ENCODE measurements around the gene THG1L. TPM values are rescaled to one million over a fixed set of nuclear protein-coding genes. Genes with fewer than 3 reads are reported as not detected.

THG1L gene
- total and polyA plus RNA-seq, 2 donors (not counting 1 experiment from before 2014, with no cell fraction given) = 5.1 to 14.6 TPM

GRCh38 chr5:157735991-157736390 lies 4.8 kb downstream of the THG1L start:
- no peak overlapping the region for H3K4me2 ChIP-seq (replicated peaks; ENCODE audit: low read depth, low read length, poor library complexity, severe bottlenecking)
- H3K4me3 ChIP-seq (ENCODE audit: control extremely low read depth in 1 of 5, extremely low read depth in 1 of 5, insufficient read depth in 1 of 5, low read depth in 2 of 5, low read length in 4 of 5) = no peak overlapping the region
- Mint-ChIP-seq H3K4me1 (peaks cover 17% of the 10 kb centered on the region), H3K27ac (no peak overlapping the region), H3K27me3 (no peaks in the 10 kb centered on the region), H3K4me3 (no peak overlapping the region), H3K9me3 (ENCODE audit: insufficient read depth) (no peaks in the 10 kb centered on the region)
- CTCF ChIA-PET = no interaction called here
- H3K79me2 ChIP-seq (ENCODE audit: control insufficient read depth, insufficient read depth, low read length) = no peaks in the 10 kb centered on the region
- POLR2A ChIA-PET = no interaction called here
- H3K36me3 ChIP-seq (replicated peaks in 1 of 2; ENCODE audit: control extremely low read depth in 1 of 2, control insufficient read depth in 1 of 2, extremely low read depth in 1 of 2, insufficient read depth in 2 of 2, low read length in 1 of 2) = peaks cover 5 to 30% of the 10 kb centered on the region in 2 experiments
- no peak overlapping the region for H2AFZ ChIP-seq (ENCODE audit: insufficient read depth, low read depth, low read length, poor library complexity, severe bottlenecking)
- 98% methylated on average over 6 of the region's 6 CpGs for WGBS (ENCODE audit: insufficient coverage)
- ATAC-seq (ENCODE audit: low read depth) (no peak), DNase-seq (no peak)
- H3K27me3 ChIP-seq (replicated peaks in 1 of 4; ENCODE audit: control extremely low read depth in 1 of 4, control insufficient read depth in 3 of 4, insufficient read depth in 4 of 4, low read length in 3 of 4) = no peaks in the 10 kb centered on the region
- TF ChIP-seq CTCF (IDR thresholded peaks at IDR 0.05) (no peak), EZH2 (IDR thresholded peaks at IDR 0.05; ENCODE audit: borderline replicate concordance, insufficient read depth, low read depth, low read length, poor library complexity, severe bottlenecking) (no peak)
- no peaks in the 10 kb centered on the region for H3K9me3 ChIP-seq (ENCODE audit: control extremely low read depth in 1 of 3, control insufficient read depth in 2 of 3, insufficient read depth in 1 of 3, low read length in 2 of 3)
- intact Hi-C loops (cut with micrococcal nuclease) = no loop called here
- no peaks in the 10 kb centered on the region for H4K20me1 ChIP-seq (ENCODE audit: control insufficient read depth, insufficient read depth, low read length, poor library complexity, severe bottlenecking)
- no peak overlapping the region for H3K27ac ChIP-seq (ENCODE audit: low read length in 2 of 2)
- peaks cover 4 to 10% of the 10 kb centered on the region in 2 donors for H3K4me1 ChIP-seq (ENCODE audit: control insufficient read depth in 2 of 2, insufficient read depth in 2 of 2, low read length in 2 of 2)
- H3K9ac ChIP-seq (ENCODE audit: low read length) = no peak overlapping the region

- Histone ChIP-seq H3K4me1 (ENCODE audit: control insufficient read depth in 2 of 2, insufficient read depth in 2 of 2, low read length in 2 of 2) (peaks cover 8 to 10% of the 10 kb centered on the region in 2 donors), H3K79me2 (ENCODE audit: control insufficient read depth, insufficient read depth, low read length) (peaks cover 6% of the 10 kb centered on the region), H4K20me1 (ENCODE audit: control insufficient read depth, insufficient read depth, low read length, poor library complexity, severe bottlenecking) (no peaks in the 10 kb centered on the region), H3K9ac (ENCODE audit: low read length) (no peak overlapping the region), H3K4me3 (ENCODE audit: control extremely low read depth in 1 of 5, extremely low read depth in 1 of 5, insufficient read depth in 1 of 5, low read depth in 2 of 5, low read length in 4 of 5) (no peak overlapping the region), H3K4me2 (replicated peaks; ENCODE audit: low read depth, low read length, poor library complexity, severe bottlenecking) (no peak overlapping the region), H3K27me3 (replicated peaks in 1 of 4; ENCODE audit: control extremely low read depth in 1 of 4, control insufficient read depth in 3 of 4, insufficient read depth in 4 of 4, low read length in 3 of 4) (no peaks in the 10 kb centered on the region), H3K27ac (ENCODE audit: low read length in 2 of 2) (no peak overlapping the region), H3K36me3 (replicated peaks in 1 of 2; ENCODE audit: control extremely low read depth in 1 of 2, control insufficient read depth in 1 of 2, extremely low read depth in 1 of 2, insufficient read depth in 2 of 2, low read length in 1 of 2) (peaks cover 3 to 18% of the 10 kb centered on the region in 2 experiments), H2AFZ (ENCODE audit: insufficient read depth, low read depth, low read length, poor library complexity, severe bottlenecking) (no peak overlapping the region), H3K9me3 (ENCODE audit: control extremely low read depth in 1 of 3, control insufficient read depth in 2 of 3, insufficient read depth in 1 of 3, low read length in 2 of 3) (no peaks in the 10 kb centered on the region)
- 94% methylated on average over 6 of the region's 12 CpGs for WGBS (ENCODE audit: insufficient coverage)
- ChIA-PET POLR2A (no interaction called here), CTCF (interaction anchor here (1.2 to 2.1 kb wide), 2 partner anchors 15 to 308 kb away, joined by 3 to 13 read pairs; no protein-coding TSS in a partner anchor)
- Mint-ChIP-seq H3K27me3 (no peaks in the 10 kb centered on the region), H3K27ac (peak overlapping the region; percentile 15), H3K4me1 (peaks cover 15% of the 10 kb centered on the region), H3K9me3 (ENCODE audit: insufficient read depth) (no peaks in the 10 kb centered on the region), H3K4me3 (no peak overlapping the region)
- ATAC-seq (ENCODE audit: low read depth) (no peak), DNase-seq (no peak)
- intact Hi-C loops (cut with micrococcal nuclease) = loop anchor here (5.0 kb wide), 1 partner anchor 237 kb away; no protein-coding TSS in a partner anchor
- TF ChIP-seq CTCF (IDR thresholded peaks at IDR 0.05) (no peak), EZH2 (IDR thresholded peaks at IDR 0.05; ENCODE audit: borderline replicate concordance, insufficient read depth, low read depth, low read length, poor library complexity, severe bottlenecking) (no peak)
Measured at GRCh38 chr5:157739388-157740228, 8.4 kb downstream of the THG1L start.

Measured in B cell (primary cell).